GM23338 (cell line): ENCODE data around the gene FKBP5. TPM values are rescaled to one million over a fixed set of nuclear protein-coding genes. Genes with fewer than 3 reads are reported as not detected.
A peak's percentile ranks its signal among the peaks of the same experiment; 100 is the strongest.

Experiments
- ATAC-seq: fragments of 200-7000 bp; cut with Tn5 transposase; 3 replicates; pipeline ENCODE4 v1.9.1; 2020
- DNase-seq: peaks from one replicate; pipeline ENCODE4 v3.0.0-alpha.2; 2015; ENCODE audit warnings: low spot score
- H2AFZ ChIP-seq: fragments of 200-600 bp; sonication (generic); 2 replicates; pipeline ENCODE4 v1.8.0; 2016; ENCODE audit warnings: antibody characterized with exemption, mild to moderate bottlenecking, moderate library complexity
- H3F3A ChIP-seq: fragments of 200-600 bp; sonication (generic); replicated peaks from 2 replicates; pipeline ENCODE4 v1.8.0; 2017; ENCODE audit warnings: antibody characterized with exemption, mixed run types, low read depth
- H3K27ac ChIP-seq: fragments of 200-600 bp; sonication (generic); 2 replicates; pipeline ENCODE4 v1.6.1; 2016; ENCODE audit warnings: low read depth
- H3K27me3 ChIP-seq: fragments of 200-600 bp; sonication (generic); 2 replicates; pipeline ENCODE4 v1.8.0; 2016; ENCODE audit warnings: mild to moderate bottlenecking, mixed run types, moderate library complexity; ENCODE audit not compliant: insufficient read depth
- H3K36me3 ChIP-seq: fragments of 200-600 bp; sonication (generic); 2 replicates; pipeline ENCODE4 v1.8.0; 2016; ENCODE audit warnings: mild to moderate bottlenecking; ENCODE audit not compliant: insufficient read depth
- H3K4me1 ChIP-seq: fragments of 200-600 bp; sonication (generic); 2 replicates; pipeline ENCODE4 v1.8.0; 2016; ENCODE audit warnings: mild to moderate bottlenecking, moderate library complexity; ENCODE audit not compliant: insufficient read depth
- H3K4me2 ChIP-seq: fragments of 200-600 bp; sonication (generic); 2 replicates; pipeline ENCODE4 v1.7.1; 2017; ENCODE audit warnings: mixed run types
- H3K4me3 ChIP-seq: fragments of 200-600 bp; sonication (generic); 2 replicates; pipeline ENCODE4 v1.6.1; 2016; ENCODE audit warnings: mixed run types
- H3K79me2 ChIP-seq: fragments of 200-600 bp; sonication (generic); replicated peaks from 2 replicates; pipeline ENCODE4 v1.8.0; 2017; ENCODE audit warnings: mild to moderate bottlenecking; ENCODE audit not compliant: insufficient read depth
- H3K9me2 ChIP-seq: fragments of 200-600 bp; sonication (generic); 2 replicates; pipeline ENCODE4 v1.8.0; 2017; ENCODE audit not compliant: insufficient read depth
- H4K20me1 ChIP-seq: fragments of 200-600 bp; sonication (generic); replicated peaks from 2 replicates; pipeline ENCODE4 v1.8.0; 2017; ENCODE audit warnings: mild to moderate bottlenecking; ENCODE audit not compliant: insufficient read depth
- H3K27ac Mint-ChIP-seq: 2 replicates; pipeline ENCODE4 v1.8.0; 2020; ENCODE audit warnings: inconsistent platforms, mild to moderate bottlenecking, moderate library complexity, mixed read lengths
- H3K27me3 Mint-ChIP-seq: 3 replicates; pipeline ENCODE4 v1.8.0; 2022; ENCODE audit warnings: low read depth, mild to moderate bottlenecking, moderate library complexity, mixed read lengths, inconsistent platforms; ENCODE audit not compliant: insufficient read depth, poor library complexity
- H3K36me3 Mint-ChIP-seq: 3 replicates; pipeline ENCODE4 v1.8.0; 2021; ENCODE audit warnings: low read depth, mild to moderate bottlenecking, inconsistent platforms, moderate library complexity, mixed read lengths
- H3K4me1 Mint-ChIP-seq: 3 replicates; pipeline ENCODE4 v1.8.0; 2020; ENCODE audit warnings: mild to moderate bottlenecking, inconsistent platforms, mixed read lengths
- H3K4me3 Mint-ChIP-seq: 3 replicates; pipeline ENCODE4 v1.8.0; 2021; ENCODE audit warnings: moderate library complexity, mild to moderate bottlenecking, inconsistent platforms, mixed read lengths
- H3K9me3 Mint-ChIP-seq: 3 replicates; pipeline ENCODE4 v1.8.0; 2020; ENCODE audit warnings: moderate library complexity, mild to moderate bottlenecking, inconsistent platforms, mixed read lengths
- EZH2phosphoT487 ChIP-seq: fragments of 200-600 bp; sonication (generic); IDR thresholded peaks from one replicate; pipeline ENCODE4 v1.8.1; 2018; ENCODE audit warnings: antibody characterized with exemption; ENCODE audit not compliant: unreplicated experiment
- JUNB ChIP-seq: IDR thresholded peaks from one replicate; pipeline ENCODE4 v1.6.1; 2016; ENCODE audit warnings: antibody characterized with exemption; ENCODE audit not compliant: unreplicated experiment
- POLR2AphosphoS5 ChIP-seq: IDR thresholded peaks from 2 replicates; pipeline ENCODE4 v1.6.1; 2016; ENCODE audit warnings: antibody characterized with exemption, low read depth
- polyA plus RNA-seq: library from polyadenylated mRNA; unstranded; fragments of >200 nt; fragmentation: Nextera tagmentation; extraction: Ambion mirVana; gene quantifications from 2 replicates; pipeline ENCODE4 v1.2.1, GENCODE V29; 2016
- total RNA-seq: library from RNA; depleted of rRNA; stranded (reverse); fragments of >200 nt; shearing (Covaris generic); gene quantifications from 2 replicates; pipeline ENCODE4 v1.2.3, GENCODE V29; 2014
- TF ChIP-seq, protein P1 (sequence below): IDR thresholded peaks from 2 replicates; pipeline ENCODE4 v1.6.1; 2016; ENCODE audit warnings: antibody characterized with exemption
- TF ChIP-seq, protein P2 (sequence below): fragments of 250-450 bp; sonication (Bioruptor Pico); IDR thresholded peaks from 2 replicates; pipeline ENCODE4 v1.5.0; 2020; ENCODE audit warnings: mild to moderate bottlenecking, moderate library complexity

FKBP5 gene
- total and polyA plus RNA-seq, 2 experiments from 2014 or later = 19.8 to 28.6 TPM

DNA sequence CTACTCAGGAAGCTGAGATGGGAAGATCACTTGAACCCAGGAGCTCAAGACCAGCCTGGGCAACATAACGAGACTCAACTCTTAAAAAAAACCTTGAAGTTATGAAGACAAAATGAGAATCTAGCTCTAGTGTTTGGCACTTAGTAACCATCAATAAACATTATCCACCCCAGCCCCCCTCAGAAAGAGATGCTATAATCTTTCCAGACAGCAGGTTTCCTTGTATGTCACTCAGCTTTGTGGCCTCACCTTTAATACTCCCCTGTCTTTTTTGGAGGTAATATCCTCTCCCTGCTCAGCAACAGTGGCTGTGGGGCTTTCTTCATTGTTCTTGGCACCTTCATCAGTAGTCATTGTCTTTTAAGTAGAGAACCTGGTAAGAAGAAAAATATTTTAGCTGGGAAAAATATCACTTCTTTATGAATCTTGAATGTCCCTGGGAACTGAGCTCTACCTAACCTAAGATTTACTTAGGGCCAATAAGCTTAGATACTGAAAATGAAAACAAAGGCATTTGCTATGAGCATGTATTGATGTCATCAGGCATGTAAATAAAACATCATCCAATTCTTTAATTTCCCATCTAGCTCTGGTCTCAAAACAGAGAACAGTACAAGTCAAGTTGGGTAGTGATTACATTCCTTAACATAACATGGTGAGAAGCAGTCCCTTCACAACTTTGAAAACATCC, 46.1 kb downstream of the FKBP5 start:
- Histone ChIP-seq H2AFZ (no peak overlapping the region), H3K9me2 (no peaks in the 10 kb centered on the region), H3F3A (no peaks in the 10 kb centered on the region), H3K27ac (no peak overlapping the region; the same call in 1 of the 2 replicates), H3K79me2 (peaks cover 22% of the 10 kb centered on the region), H3K4me2 (no peak overlapping the region), H3K4me1 (peaks cover 19% of the 10 kb centered on the region), H4K20me1 (no peaks in the 10 kb centered on the region), H3K4me3 (no peak overlapping the region), H3K27me3 (no peaks in the 10 kb centered on the region), H3K36me3 (no peaks in the 10 kb centered on the region)
- no peak for TF ChIP-seq POLR2AphosphoS5
- TF ChIP-seq EZH2phosphoT487 = no peak
- TF ChIP-seq, protein P1, sequence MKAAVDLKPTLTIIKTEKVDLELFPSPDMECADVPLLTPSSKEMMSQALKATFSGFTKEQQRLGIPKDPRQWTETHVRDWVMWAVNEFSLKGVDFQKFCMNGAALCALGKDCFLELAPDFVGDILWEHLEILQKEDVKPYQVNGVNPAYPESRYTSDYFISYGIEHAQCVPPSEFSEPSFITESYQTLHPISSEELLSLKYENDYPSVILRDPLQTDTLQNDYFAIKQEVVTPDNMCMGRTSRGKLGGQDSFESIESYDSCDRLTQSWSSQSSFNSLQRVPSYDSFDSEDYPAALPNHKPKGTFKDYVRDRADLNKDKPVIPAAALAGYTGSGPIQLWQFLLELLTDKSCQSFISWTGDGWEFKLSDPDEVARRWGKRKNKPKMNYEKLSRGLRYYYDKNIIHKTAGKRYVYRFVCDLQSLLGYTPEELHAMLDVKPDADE = no peak
- TF ChIP-seq, protein P2, sequence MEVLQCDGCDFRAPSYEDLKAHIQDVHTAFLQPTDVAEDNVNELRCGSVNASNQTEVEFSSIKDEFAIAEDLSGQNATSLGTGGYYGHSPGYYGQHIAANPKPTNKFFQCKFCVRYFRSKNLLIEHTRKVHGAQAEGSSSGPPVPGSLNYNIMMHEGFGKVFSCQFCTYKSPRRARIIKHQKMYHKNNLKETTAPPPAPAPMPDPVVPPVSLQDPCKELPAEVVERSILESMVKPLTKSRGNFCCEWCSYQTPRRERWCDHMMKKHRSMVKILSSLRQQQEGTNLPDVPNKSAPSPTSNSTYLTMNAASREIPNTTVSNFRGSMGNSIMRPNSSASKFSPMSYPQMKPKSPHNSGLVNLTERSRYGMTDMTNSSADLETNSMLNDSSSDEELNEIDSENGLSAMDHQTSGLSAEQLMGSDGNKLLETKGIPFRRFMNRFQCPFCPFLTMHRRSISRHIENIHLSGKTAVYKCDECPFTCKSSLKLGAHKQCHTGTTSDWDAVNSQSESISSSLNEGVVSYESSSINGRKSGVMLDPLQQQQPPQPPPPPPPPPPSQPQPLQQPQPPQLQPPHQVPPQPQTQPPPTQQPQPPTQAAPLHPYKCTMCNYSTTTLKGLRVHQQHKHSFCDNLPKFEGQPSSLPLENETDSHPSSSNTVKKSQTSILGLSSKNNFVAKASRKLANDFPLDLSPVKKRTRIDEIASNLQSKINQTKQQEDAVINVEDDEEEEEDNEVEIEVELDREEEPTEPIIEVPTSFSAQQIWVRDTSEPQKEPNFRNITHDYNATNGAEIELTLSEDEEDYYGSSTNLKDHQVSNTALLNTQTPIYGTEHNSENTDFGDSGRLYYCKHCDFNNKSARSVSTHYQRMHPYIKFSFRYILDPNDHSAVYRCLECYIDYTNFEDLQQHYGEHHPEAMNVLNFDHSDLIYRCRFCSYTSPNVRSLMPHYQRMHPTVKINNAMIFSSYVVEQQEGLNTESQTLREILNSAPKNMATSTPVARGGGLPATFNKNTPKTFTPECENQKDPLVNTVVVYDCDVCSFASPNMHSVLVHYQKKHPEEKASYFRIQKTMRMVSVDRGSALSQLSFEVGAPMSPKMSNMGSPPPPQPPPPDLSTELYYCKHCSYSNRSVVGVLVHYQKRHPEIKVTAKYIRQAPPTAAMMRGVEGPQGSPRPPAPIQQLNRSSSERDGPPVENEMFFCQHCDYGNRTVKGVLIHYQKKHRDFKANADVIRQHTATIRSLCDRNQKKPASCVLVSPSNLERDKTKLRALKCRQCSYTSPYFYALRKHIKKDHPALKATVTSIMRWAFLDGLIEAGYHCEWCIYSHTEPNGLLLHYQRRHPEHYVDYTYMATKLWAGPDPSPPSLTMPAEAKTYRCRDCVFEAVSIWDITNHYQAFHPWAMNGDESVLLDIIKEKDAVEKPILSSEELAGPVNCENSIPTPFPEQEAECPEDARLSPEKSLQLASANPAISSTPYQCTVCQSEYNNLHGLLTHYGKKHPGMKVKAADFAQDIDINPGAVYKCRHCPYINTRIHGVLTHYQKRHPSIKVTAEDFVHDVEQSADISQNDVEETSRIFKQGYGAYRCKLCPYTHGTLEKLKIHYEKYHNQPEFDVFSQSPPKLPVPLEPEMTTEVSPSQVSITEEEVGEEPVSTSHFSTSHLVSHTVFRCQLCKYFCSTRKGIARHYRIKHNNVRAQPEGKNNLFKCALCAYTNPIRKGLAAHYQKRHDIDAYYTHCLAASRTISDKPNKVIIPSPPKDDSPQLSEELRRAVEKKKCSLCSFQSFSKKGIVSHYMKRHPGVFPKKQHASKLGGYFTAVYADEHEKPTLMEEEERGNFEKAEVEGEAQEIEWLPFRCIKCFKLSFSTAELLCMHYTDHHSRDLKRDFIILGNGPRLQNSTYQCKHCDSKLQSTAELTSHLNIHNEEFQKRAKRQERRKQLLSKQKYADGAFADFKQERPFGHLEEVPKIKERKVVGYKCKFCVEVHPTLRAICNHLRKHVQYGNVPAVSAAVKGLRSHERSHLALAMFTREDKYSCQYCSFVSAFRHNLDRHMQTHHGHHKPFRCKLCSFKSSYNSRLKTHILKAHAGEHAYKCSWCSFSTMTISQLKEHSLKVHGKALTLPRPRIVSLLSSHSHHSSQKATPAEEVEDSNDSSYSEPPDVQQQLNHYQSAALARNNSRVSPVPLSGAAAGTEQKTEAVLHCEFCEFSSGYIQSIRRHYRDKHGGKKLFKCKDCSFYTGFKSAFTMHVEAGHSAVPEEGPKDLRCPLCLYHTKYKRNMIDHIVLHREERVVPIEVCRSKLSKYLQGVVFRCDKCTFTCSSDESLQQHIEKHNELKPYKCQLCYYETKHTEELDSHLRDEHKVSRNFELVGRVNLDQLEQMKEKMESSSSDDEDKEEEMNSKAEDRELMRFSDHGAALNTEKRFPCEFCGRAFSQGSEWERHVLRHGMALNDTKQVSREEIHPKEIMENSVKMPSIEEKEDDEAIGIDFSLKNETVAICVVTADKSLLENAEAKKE = no peak
- no peak for TF ChIP-seq JUNB
- Mint-ChIP-seq H3K36me3 (peaks cover 3% of the 10 kb centered on the region; the same call in 1 of the 3 replicates), H3K4me1 (peaks cover 35% of the 10 kb centered on the region), H3K27me3 (peaks cover 4% of the 10 kb centered on the region), H3K27ac (peak overlapping the region; percentile 28; the same call in 1 of the 2 replicates), H3K9me3 (no peaks in the 10 kb centered on the region), H3K4me3 (no peak overlapping the region)
- DNase-seq (no peak), ATAC-seq (no peak)
